Endothelial cell of umbilical vein (primary cell): ENCODE results near the gene APOL2. TPM values are rescaled to one million over a fixed set of nuclear protein-coding genes. Genes with fewer than 3 reads are reported as not detected.

Experiments used
- BruUV-seq: library from RNA; stranded (reverse); fragments of 400-500 nt; replicated peaks from 2 replicates; lab custom pipeline; 2021; lab: Mats Ljungman, UMichigan
- CTCF ChIA-PET: fragments of 300-600, 350-600 bp; sonication (Branson Sonifier 250); formaldehyde crosslinking; loops from one replicate; lab custom pipeline; 2021; ENCODE audit warnings: antibody characterized with exemption, inconsistent platforms; lab: Charles Lee
- POLR2A ChIA-PET: fragments of 300-600, 350-600 bp; sonication (Branson Sonifier 250); formaldehyde crosslinking; loops from one replicate; lab custom pipeline; 2021; ENCODE audit warnings: antibody characterized with exemption, inconsistent platforms; lab: Charles Lee
- DNase-seq: peaks from one replicate; pipeline ENCODE4 v3.0.0-alpha.2; 2011; ENCODE audit warnings: low read depth, low spot score
- FAIRE-seq: peaks from 2 replicates; lab custom pipeline; 2011; peaks lifted over from hg19 to GRCh38; lab: Jason Lieb, UNC
- H2AFZ ChIP-seq: 2 replicates; pipeline ENCODE4 v1.6.0; 2012; ENCODE audit warnings: low read depth, low read length, control low read depth, inconsistent platforms
- H3K27ac ChIP-seq: 2 replicates; pipeline ENCODE4 v1.5.1; 2011; ENCODE audit warnings: low read depth, mild to moderate bottlenecking, control low read depth, low read length, moderate library complexity; ENCODE audit not compliant: insufficient read depth
- H3K27me3 ChIP-seq, 2 experiments: 2 replicates each; pipeline versions ENCODE4 v1.6.0 to v1.6.1; 2011; ENCODE audit warnings: low read length in 2 of 2, mixed read lengths in 1 of 2; ENCODE audit not compliant: control insufficient read depth in 2 of 2, insufficient read depth in 2 of 2
- H3K36me3 ChIP-seq, 2 experiments: 2 replicates in 1 of 2; 3 replicates in 1 of 2; pipeline ENCODE4 v1.5.1; 2011; ENCODE audit warnings: low read length in 2 of 2, mild to moderate bottlenecking in 1 of 2, moderate library complexity in 1 of 2; ENCODE audit not compliant: control insufficient read depth in 2 of 2, insufficient read depth in 2 of 2; ENCODE audit errors: extremely low read depth in 1 of 2
- H3K4me1 ChIP-seq: 3 replicates; pipeline ENCODE4 v1.5.1; 2011; ENCODE audit warnings: mild to moderate bottlenecking, low read length; ENCODE audit not compliant: control insufficient read depth, insufficient read depth; ENCODE audit errors: extremely low read depth
- H3K4me2 ChIP-seq: 2 replicates; pipeline ENCODE4 v1.6.1; 2011; ENCODE audit warnings: low read length, control low read depth, mixed read lengths; ENCODE audit not compliant: insufficient read depth
- H3K4me3 ChIP-seq, 3 experiments: fragments of 200-600 bp in 1 of 3; sonication (generic), shearing (Covaris generic) in 1 of 3; replicated peaks in 1 of 3; 2 replicates each; pipeline ENCODE4 v1.5.1; 2011 to 2016; ENCODE audit warnings: control low read depth in 3 of 3, low read length in 3 of 3, mild to moderate bottlenecking in 2 of 3, inconsistent platforms in 1 of 3, low read depth in 1 of 3, moderate library complexity in 1 of 3; ENCODE audit not compliant: insufficient read depth in 1 of 3
- H3K79me2 ChIP-seq: 2 replicates; pipeline ENCODE4 v1.6.0; 2012; ENCODE audit warnings: low read length, inconsistent platforms; ENCODE audit not compliant: control insufficient read depth, insufficient read depth
- H3K9ac ChIP-seq: replicated peaks from 2 replicates; pipeline ENCODE3; 2011; ENCODE audit warnings: low read length, control low read depth; ENCODE audit not compliant: insufficient read depth; ENCODE audit errors: extremely low read depth
- H3K9me1 ChIP-seq: replicated peaks from 3 replicates; pipeline ENCODE4 v1.6.0; 2011; ENCODE audit warnings: mild to moderate bottlenecking, low read length; ENCODE audit not compliant: control insufficient read depth, insufficient read depth; ENCODE audit errors: extremely low read depth
- H3K9me3 ChIP-seq: replicated peaks from 2 replicates; pipeline ENCODE4 v1.5.1; 2012; ENCODE audit warnings: low read length, inconsistent platforms; ENCODE audit not compliant: control insufficient read depth, insufficient read depth
- H4K20me1 ChIP-seq: replicated peaks from 2 replicates; pipeline ENCODE3; 2011; ENCODE audit warnings: mild to moderate bottlenecking, low read length; ENCODE audit not compliant: control insufficient read depth, insufficient read depth; ENCODE audit errors: extremely low read depth
- EZH2 ChIP-seq: IDR thresholded peaks from 2 replicates; pipeline ENCODE4 v1.6.1; 2012; ENCODE audit warnings: borderline replicate concordance, low read depth, mild to moderate bottlenecking, moderate library complexity, low read length, inconsistent platforms; ENCODE audit not compliant: severe bottlenecking
- FOS ChIP-seq: IDR thresholded peaks from 2 replicates; pipeline ENCODE4 v1.6.1; 2011; ENCODE audit warnings: mild to moderate bottlenecking, low read length, moderate library complexity, borderline replicate concordance; ENCODE audit not compliant: insufficient read depth
- GATA2 ChIP-seq: IDR thresholded peaks from 2 replicates; pipeline ENCODE4 v1.7.0; 2011; ENCODE audit warnings: low read depth, mild to moderate bottlenecking, moderate library complexity, mixed read lengths, low read length; ENCODE audit not compliant: insufficient read length, insufficient read depth
- JUN ChIP-seq: IDR thresholded peaks from 2 replicates; pipeline ENCODE4 v1.6.1; 2011; ENCODE audit warnings: borderline replicate concordance, low read depth; ENCODE audit not compliant: insufficient read length, insufficient read depth
- MAX ChIP-seq: IDR thresholded peaks from 2 replicates; pipeline ENCODE4 v1.6.1; 2011; ENCODE audit not compliant: insufficient read depth, insufficient read length
- MYC ChIP-seq: IDR thresholded peaks from one replicate; pipeline ENCODE4 v1.6.1; 2011; ENCODE audit warnings: mild to moderate bottlenecking, low read depth, low read length
- POLR2A ChIP-seq: IDR thresholded peaks from 2 replicates; pipeline ENCODE4 v1.6.1; 2012; ENCODE audit warnings: low read depth, mild to moderate bottlenecking, control low read depth, low read length
- POLR2AphosphoS5 ChIP-seq: IDR thresholded peaks from 2 replicates; pipeline ENCODE4 v1.6.1; 2012; ENCODE audit warnings: low read depth, mild to moderate bottlenecking, control low read depth, low read length, moderate library complexity; ENCODE audit not compliant: insufficient read depth
- dilution Hi-C: fragments of 300-500 bp; cut with MboI; formaldehyde crosslinking; loops from one replicate; pipeline ENCODE4 v1.15.0; 2019; ENCODE audit warnings: low sequenced_read_pairs; ENCODE audit not compliant: extremely low pct_ligation_motif_present
- intact Hi-C: fragments of 100-400 bp; cut with micrococcal nuclease; formaldehyde crosslinking; loops from one replicate; pipeline ENCODE4 v1.10.0; 2022
- polyA plus RNA-seq, 4 experiments: library from polyadenylated mRNA; depleted of rRNA in 3 of 4; stranded (reverse) in 3 of 4; unstranded in 1 of 4; fragments of >200 nt; gene quantifications; 2 replicates each; pipeline versions ENCODE4 v1.2.1 to v1.2.3, GENCODE V29; 2011 to 2012; ENCODE audit warnings: missing spikeins in 1 of 4
- total RNA-seq: library from RNA; stranded (reverse); gene quantifications from 2 replicates; pipeline ENCODE4 v1.2.3, GENCODE V29; 2021

APOL2 gene
- total and polyA plus RNA-seq, 2 donors (not counting 3 experiments of a cell fraction or from before 2014, with no cell fraction given), result 16.9 to 37.6 TPM

GRCh38 chr22:36199001-36199551 is 40.3 kb downstream of the APOL2 start:
- no peaks in the 10 kb centered on the region for H3K27me3 ChIP-seq
- DNase-seq, result no peak
- CTCF ChIA-PET, result no interaction called here
- FAIRE-seq, result no peak
- TF ChIP-seq GATA2 (no peak), MAX (no peak), JUN (no peak), FOS (no peak), POLR2A (no peak), POLR2AphosphoS5 (no peak), MYC (no peak), EZH2 (no peak)
- peaks cover 27% of the 10 kb centered on the region for H3K4me1 ChIP-seq
- H3K9me1 ChIP-seq, result no peaks in the 10 kb centered on the region
- H3K4me3 ChIP-seq, result no peak overlapping the region
- intact Hi-C loops, result loop anchor here (5.0 kb wide), 1 partner anchor 78 kb away; no protein-coding TSS in a partner anchor
- H2AFZ ChIP-seq, result no peak overlapping the region
- H3K79me2 ChIP-seq, result no peaks in the 10 kb centered on the region
- BruUV-seq, result no TSS peak
- no peak overlapping the region for H3K9ac ChIP-seq
- no peaks in the 10 kb centered on the region for H3K36me3 ChIP-seq
- dilution Hi-C loops, result no loop called here
- H4K20me1 ChIP-seq, result no peaks in the 10 kb centered on the region
- no peaks in the 10 kb centered on the region for H3K9me3 ChIP-seq
- POLR2A ChIA-PET, result no interaction called here
- H3K4me2 ChIP-seq, result no peak overlapping the region
- H3K27ac ChIP-seq, result no peak overlapping the region
